ENCODE measurements around the gene RYR3. TPM values are rescaled to one million over a fixed set of nuclear protein-coding genes. Genes with fewer than 3 reads are reported as not detected.

Gene RYR3
- total and polyA plus RNA-seq, 2 donors = 1.4 to 10.4 TPM

DNA sequence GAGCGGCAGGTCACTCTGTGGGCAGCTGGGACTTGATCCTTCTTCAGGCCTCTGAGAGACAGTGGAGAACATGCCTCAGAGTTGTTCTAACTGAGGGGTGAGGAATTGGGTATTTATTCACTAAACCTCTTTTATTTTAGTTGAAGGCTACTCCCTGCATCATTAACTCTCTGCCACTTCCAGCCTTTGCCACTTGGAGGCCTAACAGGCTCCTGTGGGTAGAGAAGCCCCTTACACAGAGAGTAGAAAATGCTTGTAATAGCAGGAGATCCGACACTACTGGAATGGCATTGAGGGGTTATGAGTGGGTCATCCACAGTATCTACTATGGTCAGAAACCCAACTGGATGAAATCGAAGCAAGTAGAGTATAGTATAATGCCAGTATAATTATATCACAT lies 81.7 kb downstream of the RYR3 start:
- no peaks in the 10 kb centered on the region for H3K36me3 ChIP-seq (ENCODE audit: control insufficient read depth in 2 of 2, insufficient read depth in 2 of 2, low read length in 1 of 2)
- H3K4me1 ChIP-seq (ENCODE audit: control insufficient read depth in 2 of 2, insufficient read depth in 2 of 2, low read length in 2 of 2) = no peaks in the 10 kb centered on the region
- no peaks in the 10 kb centered on the region for H3K9me3 ChIP-seq (ENCODE audit: control insufficient read depth in 2 of 2, insufficient read depth in 1 of 2, low read length in 1 of 2)
- H3K27me3 ChIP-seq (ENCODE audit: control insufficient read depth in 2 of 2, insufficient read depth in 1 of 2, low read length in 1 of 2) = no peaks in the 10 kb centered on the region
- WGBS = 94% methylated on average over 3 of the region's 3 CpGs
- H3K27ac ChIP-seq (ENCODE audit: low read depth in 1 of 2, low read length in 1 of 2) = no peak overlapping the region
- H3K4me3 ChIP-seq (ENCODE audit: low read length in 2 of 2) = no peak overlapping the region
- DNase-seq (ENCODE audit: low read depth in 6 of 9, low spot score in 9 of 9) = no peak

- Histone ChIP-seq H3K4me3 (ENCODE audit: low read length in 2 of 2) (no peak overlapping the region), H3K27me3 (ENCODE audit: control insufficient read depth in 2 of 2, insufficient read depth in 1 of 2, low read length in 1 of 2) (no peaks in the 10 kb centered on the region), H3K36me3 (ENCODE audit: control insufficient read depth in 2 of 2, insufficient read depth in 2 of 2, low read length in 1 of 2) (no peaks in the 10 kb centered on the region), H3K9me3 (ENCODE audit: control insufficient read depth in 2 of 2, insufficient read depth in 1 of 2, low read length in 1 of 2) (no peaks in the 10 kb centered on the region), H3K27ac (ENCODE audit: low read depth in 1 of 2, low read length in 1 of 2) (no peak overlapping the region), H3K4me1 (ENCODE audit: control insufficient read depth in 2 of 2, insufficient read depth in 2 of 2, low read length in 2 of 2) (no peaks in the 10 kb centered on the region)
- WGBS = 93% methylated on average over 6 of the region's 6 CpGs
- no peak for DNase-seq (ENCODE audit: low read depth in 6 of 9, low spot score in 9 of 9)
These were observed 82.8 kb downstream of the RYR3 start for GRCh38 chr15:33393546-33393945.

GRCh38 chr15:33395321-33395720 lies 84.6 kb downstream of the RYR3 start:
- DNase-seq (ENCODE audit: low read depth in 6 of 9, low spot score in 9 of 9) = no peak
- WGBS = 95% methylated on average over 7 of the region's 7 CpGs
- Histone ChIP-seq H3K27me3 (ENCODE audit: control insufficient read depth in 2 of 2, insufficient read depth in 1 of 2, low read length in 1 of 2) (no peaks in the 10 kb centered on the region), H3K9me3 (ENCODE audit: control insufficient read depth in 2 of 2, insufficient read depth in 1 of 2, low read length in 1 of 2) (no peaks in the 10 kb centered on the region), H3K4me1 (ENCODE audit: control insufficient read depth in 2 of 2, insufficient read depth in 2 of 2, low read length in 2 of 2) (no peaks in the 10 kb centered on the region), H3K4me3 (ENCODE audit: low read length in 2 of 2) (no peak overlapping the region), H3K27ac (ENCODE audit: low read depth in 1 of 2, low read length in 1 of 2) (no peak overlapping the region), H3K36me3 (ENCODE audit: control insufficient read depth in 2 of 2, insufficient read depth in 2 of 2, low read length in 1 of 2) (no peaks in the 10 kb centered on the region)

DNA sequence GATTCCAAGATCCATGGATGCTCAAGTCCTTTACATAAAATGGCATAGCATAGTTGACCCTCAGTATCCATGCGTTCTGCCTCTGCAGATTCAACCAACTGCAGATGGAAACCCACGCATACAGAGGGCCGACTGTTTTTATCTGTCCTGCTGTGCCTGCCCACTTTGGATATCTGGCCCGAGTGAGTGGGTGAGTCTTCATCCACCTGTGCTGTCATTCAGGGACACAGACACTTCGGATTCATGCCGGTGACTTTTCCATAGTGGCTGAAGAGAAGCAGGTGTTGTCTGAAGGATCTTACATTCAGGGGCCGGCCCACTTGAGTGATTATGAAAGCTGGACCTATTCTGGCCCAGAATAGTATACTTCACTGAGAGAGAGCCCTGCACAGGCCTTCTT lies 85.1 kb downstream of the RYR3 start:
- DNase-seq (ENCODE audit: low read depth in 6 of 9, low spot score in 9 of 9) = no peak
- H3K4me1 ChIP-seq (ENCODE audit: control insufficient read depth in 2 of 2, insufficient read depth in 2 of 2, low read length in 2 of 2) = no peaks in the 10 kb centered on the region
- H3K27ac ChIP-seq (ENCODE audit: low read depth in 1 of 2, low read length in 1 of 2) = no peak overlapping the region
- 94% methylated on average over 7 of the region's 7 CpGs for WGBS
- no peaks in the 10 kb centered on the region for H3K9me3 ChIP-seq (ENCODE audit: control insufficient read depth in 2 of 2, insufficient read depth in 1 of 2, low read length in 1 of 2)
- H3K4me3 ChIP-seq (ENCODE audit: low read length in 2 of 2) = no peak overlapping the region
- H3K36me3 ChIP-seq (ENCODE audit: control insufficient read depth in 2 of 2, insufficient read depth in 2 of 2, low read length in 1 of 2) = no peaks in the 10 kb centered on the region
- H3K27me3 ChIP-seq (ENCODE audit: control insufficient read depth in 2 of 2, insufficient read depth in 1 of 2, low read length in 1 of 2) = no peaks in the 10 kb centered on the region

DNA sequence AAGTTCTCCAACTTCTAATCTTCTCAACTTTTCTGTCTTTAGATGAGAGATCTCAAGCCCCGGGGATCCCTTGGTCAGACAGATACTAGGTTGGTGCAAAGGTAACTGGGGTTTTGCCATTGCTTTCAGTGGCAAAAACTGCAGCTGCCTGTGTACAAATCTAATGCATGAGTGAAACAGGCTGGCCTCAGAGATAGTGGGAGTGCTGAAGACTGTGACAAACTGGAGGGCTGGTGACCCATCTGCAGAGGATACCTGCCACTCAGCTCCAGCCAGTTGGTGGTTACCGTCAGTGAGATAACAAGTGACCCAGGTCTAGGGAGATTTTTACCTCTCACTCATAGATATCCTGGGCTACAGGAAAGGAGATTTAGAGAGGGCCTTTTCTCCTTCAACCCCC lies 85.7 kb downstream of the RYR3 start:
- no peak overlapping the region for H3K4me3 ChIP-seq (ENCODE audit: low read length in 2 of 2)
- no peaks in the 10 kb centered on the region for H3K4me1 ChIP-seq (ENCODE audit: control insufficient read depth in 2 of 2, insufficient read depth in 2 of 2, low read length in 2 of 2)
- no peaks in the 10 kb centered on the region for H3K9me3 ChIP-seq (ENCODE audit: control insufficient read depth in 2 of 2, insufficient read depth in 1 of 2, low read length in 1 of 2)
- no peaks in the 10 kb centered on the region for H3K27me3 ChIP-seq (ENCODE audit: control insufficient read depth in 2 of 2, insufficient read depth in 1 of 2, low read length in 1 of 2)
- H3K36me3 ChIP-seq (ENCODE audit: control insufficient read depth in 2 of 2, insufficient read depth in 2 of 2, low read length in 1 of 2) = no peaks in the 10 kb centered on the region
- H3K27ac ChIP-seq (ENCODE audit: low read depth in 1 of 2, low read length in 1 of 2) = no peak overlapping the region
- WGBS = 96% methylated on average over 2 of the region's 2 CpGs
- no peak for DNase-seq (ENCODE audit: low read depth in 6 of 9, low spot score in 9 of 9)

- DNase-seq (ENCODE audit: low read depth in 6 of 9, low spot score in 9 of 9) = no peak
- Histone ChIP-seq H3K9me3 (ENCODE audit: control insufficient read depth in 2 of 2, insufficient read depth in 1 of 2, low read length in 1 of 2) (no peaks in the 10 kb centered on the region), H3K27ac (ENCODE audit: low read depth in 1 of 2, low read length in 1 of 2) (no peak overlapping the region), H3K4me1 (ENCODE audit: control insufficient read depth in 2 of 2, insufficient read depth in 2 of 2, low read length in 2 of 2) (no peaks in the 10 kb centered on the region), H3K4me3 (ENCODE audit: low read length in 2 of 2) (no peak overlapping the region), H3K27me3 (ENCODE audit: control insufficient read depth in 2 of 2, insufficient read depth in 1 of 2, low read length in 1 of 2) (no peaks in the 10 kb centered on the region), H3K36me3 (ENCODE audit: control insufficient read depth in 2 of 2, insufficient read depth in 2 of 2, low read length in 1 of 2) (no peaks in the 10 kb centered on the region)
- 94% methylated on average over 10 of the region's 10 CpGs for WGBS
These were observed 87.8 kb downstream of the RYR3 start for GRCh38 chr15:33398555-33398954.

DNA sequence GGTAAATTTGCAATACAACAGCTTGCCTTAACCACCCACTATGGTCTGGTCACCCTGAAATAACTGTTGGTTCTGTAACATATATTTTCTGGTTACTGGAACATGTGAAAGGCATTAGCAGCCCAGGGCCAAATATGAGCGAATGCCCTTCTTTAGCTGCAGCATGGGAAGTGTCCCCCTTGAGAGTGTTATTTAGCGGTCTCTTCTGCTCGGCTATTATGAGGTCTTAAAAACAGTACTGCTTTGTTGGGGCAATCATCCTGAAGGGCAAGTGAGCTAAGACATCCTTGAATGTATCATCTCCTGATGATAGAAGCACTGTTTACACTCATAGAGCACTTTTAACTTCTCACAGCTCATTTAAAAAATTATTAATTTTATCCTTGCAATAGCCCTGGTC lies 90.2 kb downstream of the RYR3 start:
- DNase-seq (ENCODE audit: low read depth in 6 of 9, low spot score in 9 of 9) = no peak
- Histone ChIP-seq H3K36me3 (ENCODE audit: control insufficient read depth in 2 of 2, insufficient read depth in 2 of 2, low read length in 1 of 2) (no peaks in the 10 kb centered on the region), H3K27ac (ENCODE audit: low read depth in 1 of 2, low read length in 1 of 2) (no peak overlapping the region), H3K9me3 (ENCODE audit: control insufficient read depth in 2 of 2, insufficient read depth in 1 of 2, low read length in 1 of 2) (no peaks in the 10 kb centered on the region), H3K4me3 (ENCODE audit: low read length in 2 of 2) (no peak overlapping the region), H3K4me1 (ENCODE audit: control insufficient read depth in 2 of 2, insufficient read depth in 2 of 2, low read length in 2 of 2) (no peaks in the 10 kb centered on the region), H3K27me3 (ENCODE audit: control insufficient read depth in 2 of 2, insufficient read depth in 1 of 2, low read length in 1 of 2) (no peaks in the 10 kb centered on the region)
- WGBS = 96% methylated on average over 3 of the region's 3 CpGs

- Histone ChIP-seq H3K4me1 (ENCODE audit: control insufficient read depth in 2 of 2, insufficient read depth in 2 of 2, low read length in 2 of 2) (no peaks in the 10 kb centered on the region), H3K27me3 (ENCODE audit: control insufficient read depth in 2 of 2, insufficient read depth in 1 of 2, low read length in 1 of 2) (no peaks in the 10 kb centered on the region), H3K27ac (ENCODE audit: low read depth in 1 of 2, low read length in 1 of 2) (no peak overlapping the region), H3K4me3 (ENCODE audit: low read length in 2 of 2) (no peak overlapping the region), H3K36me3 (ENCODE audit: control insufficient read depth in 2 of 2, insufficient read depth in 2 of 2, low read length in 1 of 2) (no peaks in the 10 kb centered on the region), H3K9me3 (ENCODE audit: control insufficient read depth in 2 of 2, insufficient read depth in 1 of 2, low read length in 1 of 2) (no peaks in the 10 kb centered on the region)
- DNase-seq (ENCODE audit: low read depth in 6 of 9, low spot score in 9 of 9) = no peak
- WGBS = 95% methylated on average over 2 of the region's 2 CpGs
These were observed 91.8 kb downstream of the RYR3 start for GRCh38 chr15:33402600-33402999.

DNA sequence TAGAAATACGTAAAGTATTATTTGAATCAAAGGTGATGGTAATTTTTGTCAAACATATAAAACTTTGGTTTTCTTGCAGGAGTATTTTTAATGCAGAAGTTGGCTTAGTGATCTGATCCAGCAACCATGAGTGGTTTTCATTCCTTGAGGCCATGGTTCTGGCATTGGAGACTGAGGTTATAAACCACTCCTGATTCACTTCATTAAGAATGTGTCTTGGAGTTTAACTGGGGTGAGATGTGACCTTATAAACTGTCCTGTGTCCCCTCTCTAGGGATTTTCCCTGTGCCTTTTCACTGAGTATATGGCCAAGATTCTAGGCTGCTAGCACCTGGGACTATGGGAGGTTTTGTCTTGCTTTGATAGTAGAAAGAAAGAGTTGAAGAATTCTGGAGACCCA lies 94.3 kb downstream of the RYR3 start:
- WGBS = 96% methylated on average over 1 of the region's 1 CpG
- no peaks in the 10 kb centered on the region for H3K27me3 ChIP-seq (ENCODE audit: control insufficient read depth in 2 of 2, insufficient read depth in 1 of 2, low read length in 1 of 2)
- H3K36me3 ChIP-seq (ENCODE audit: control insufficient read depth in 2 of 2, insufficient read depth in 2 of 2, low read length in 1 of 2) = no peaks in the 10 kb centered on the region
- no peaks in the 10 kb centered on the region for H3K9me3 ChIP-seq (ENCODE audit: control insufficient read depth in 2 of 2, insufficient read depth in 1 of 2, low read length in 1 of 2)
- H3K4me1 ChIP-seq (ENCODE audit: control insufficient read depth in 2 of 2, insufficient read depth in 2 of 2, low read length in 2 of 2) = no peaks in the 10 kb centered on the region
- DNase-seq (ENCODE audit: low read depth in 6 of 9, low spot score in 9 of 9) = no peak
- no peak overlapping the region for H3K4me3 ChIP-seq (ENCODE audit: low read length in 2 of 2)
- H3K27ac ChIP-seq (ENCODE audit: low read depth in 1 of 2, low read length in 1 of 2) = no peak overlapping the region
